GM19193 (cell line): ENCODE measurements around the gene NPTXR.

Experiments used
- POLR2A ChIP-seq: IDR thresholded peaks from 4 replicates; pipeline ENCODE4 v1.6.1; 2011; ENCODE audit not compliant: insufficient read depth, insufficient read length; ENCODE audit errors: extremely low read depth

The NPTXR gene

GRCh38 chr22:38872172-38872830 is 28.5 kb upstream of the NPTXR start, which contains the start of gene CBX6:
Gene CBX6, minus strand, starts transcription at chr22:38872216. Its CDS starts 26 bp downstream, at chr22:38872190.
- TF ChIP-seq POLR2A: peak; percentile 72

- no peak for TF ChIP-seq POLR2A
Measured at GRCh38 chr22:38871360-38872171, 27.7 kb upstream of the NPTXR start.

- TF ChIP-seq POLR2A: no peak
Measured at GRCh38 chr22:38870791-38871359, 27.0 kb upstream of the NPTXR start.

GRCh38 chr22:38870312-38870741 is 26.5 kb upstream of the NPTXR start:
- TF ChIP-seq POLR2A: no peak

GRCh38 chr22:38869663-38870062 is 25.8 kb upstream of the NPTXR start:
- no peak for TF ChIP-seq POLR2A

- no peak for TF ChIP-seq POLR2A
Measured at GRCh38 chr22:38868886-38869381, 25.1 kb upstream of the NPTXR start.

- TF ChIP-seq POLR2A: no peak
Measured at GRCh38 chr22:38868286-38868721, 24.5 kb upstream of the NPTXR start.

- no peak for TF ChIP-seq POLR2A
Measured at GRCh38 chr22:38867471-38868285, 23.9 kb upstream of the NPTXR start.

GRCh38 chr22:38867124-38867455 is 23.3 kb upstream of the NPTXR start:
- no peak for TF ChIP-seq POLR2A

GRCh38 chr22:38866399-38867123 is 22.7 kb upstream of the NPTXR start:
- no peak for TF ChIP-seq POLR2A

- no peak for TF ChIP-seq POLR2A
Measured at GRCh38 chr22:38866024-38866398, 22.2 kb upstream of the NPTXR start.

- no peak for TF ChIP-seq POLR2A
Measured at GRCh38 chr22:38865201-38866023, 21.6 kb upstream of the NPTXR start.
